NCI-H82 (cell line): Measurements from ENCODE around the gene TMEM255A.

Experiments
- DNase-seq: peaks from one replicate; lab custom pipeline; 2025; lab: John Stamatoyannopoulos, UW

Gene TMEM255A

DNA sequence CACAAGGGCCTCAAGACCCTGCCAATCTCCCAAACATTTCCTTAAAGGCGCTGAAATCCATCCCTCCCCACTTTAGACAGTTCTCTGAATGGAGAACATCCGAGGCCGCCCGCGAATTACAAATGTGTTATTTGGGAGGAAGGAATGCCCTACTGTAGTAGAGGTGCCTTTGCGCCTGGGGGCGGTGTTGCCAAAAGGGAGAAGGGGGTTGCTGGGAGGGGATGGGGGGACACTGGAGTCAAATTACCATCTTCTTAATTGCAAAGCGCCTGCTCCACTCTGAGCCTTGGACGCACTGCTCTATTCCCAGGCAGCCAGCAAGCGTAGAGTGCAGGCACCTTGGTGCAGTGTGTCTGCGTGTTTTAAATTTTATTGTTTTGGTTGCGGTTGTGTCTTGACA, 2.7 kb downstream of the TMEM255A start:
- DNase-seq, result peak; percentile 83

GRCh38 chrX:120306630-120307029, 4.6 kb downstream of the TMEM255A start:
- DNase-seq, result no peak

DNA sequence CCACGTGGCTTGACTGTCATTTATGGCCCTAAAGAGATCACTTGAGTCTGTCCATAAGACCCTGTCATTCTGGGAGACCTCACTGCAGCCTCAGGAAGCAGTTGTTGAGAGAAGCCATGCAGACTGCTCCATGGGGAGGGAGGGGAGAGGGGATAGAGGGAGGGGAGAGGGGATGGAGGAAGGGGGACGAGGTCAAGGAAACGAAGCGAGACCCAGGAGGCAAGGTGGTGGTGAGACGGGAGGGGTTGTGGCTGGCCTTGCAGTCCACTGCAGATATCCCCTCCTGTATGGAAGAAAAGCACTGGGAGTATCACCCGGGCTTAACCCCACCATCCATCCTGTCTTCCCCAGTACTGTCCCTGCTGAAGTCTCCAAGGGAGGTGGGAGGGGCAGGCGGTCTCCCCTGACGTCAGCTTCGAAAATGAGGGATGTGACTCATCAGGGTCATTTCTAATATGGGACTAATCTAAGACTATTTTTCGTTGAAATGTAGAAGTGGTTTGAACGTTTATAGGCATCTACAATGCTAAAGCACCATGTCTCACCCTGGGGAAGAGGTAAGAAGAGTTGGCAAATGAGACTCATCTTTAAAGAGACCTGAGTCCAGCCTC, 5.6 kb downstream of the TMEM255A start:
- DNase-seq, result no peak

GRCh38 chrX:120304256-120304655, 7.0 kb downstream of the TMEM255A start:
- DNase-seq, result no peak

- peak; percentile 1 for DNase-seq
Measured at GRCh38 chrX:120302434-120302833, 8.8 kb downstream of the TMEM255A start.

DNA sequence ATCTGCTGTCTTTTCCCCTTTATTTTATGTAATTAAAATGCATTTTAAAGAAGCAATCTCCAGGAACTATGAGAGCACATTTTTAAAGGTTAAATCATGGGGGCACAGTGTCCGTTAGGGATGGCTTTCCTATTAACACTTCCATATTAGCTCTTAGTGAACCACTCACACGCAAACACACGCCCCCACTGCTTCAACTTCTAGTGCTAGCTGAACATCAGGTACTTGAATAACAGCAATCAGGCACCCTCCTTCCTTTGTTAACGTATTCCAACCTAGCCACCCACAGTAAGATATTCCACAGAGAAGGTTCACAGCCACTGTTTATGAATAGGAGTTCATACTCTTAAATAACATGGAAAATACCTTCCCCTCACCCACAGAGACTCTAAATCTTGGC, 9.3 kb downstream of the TMEM255A start:
- no peak for DNase-seq

GRCh38 chrX:120301497-120301896, 9.8 kb downstream of the TMEM255A start:
- no peak for DNase-seq

DNA sequence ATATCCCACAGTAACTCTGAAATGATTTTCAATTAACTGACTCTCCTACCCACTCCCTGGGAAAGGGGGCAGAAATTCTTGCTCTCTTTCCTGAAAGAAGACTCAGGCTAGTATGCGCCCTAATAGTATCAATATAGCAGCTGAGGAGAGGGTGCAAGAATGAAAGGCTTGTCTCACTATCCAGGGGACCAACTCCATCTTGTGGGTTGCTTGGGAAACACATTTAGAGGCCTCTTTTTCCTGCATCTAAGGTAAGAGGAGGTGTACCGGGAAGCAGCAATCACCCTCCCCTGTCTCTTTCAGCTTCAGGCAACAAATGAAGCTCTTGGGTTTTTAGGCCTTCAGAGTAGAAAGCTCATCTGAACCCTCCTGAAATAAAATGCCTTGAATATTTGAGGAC, 11.3 kb downstream of the TMEM255A start:
- DNase-seq, result peak; percentile 25

DNA sequence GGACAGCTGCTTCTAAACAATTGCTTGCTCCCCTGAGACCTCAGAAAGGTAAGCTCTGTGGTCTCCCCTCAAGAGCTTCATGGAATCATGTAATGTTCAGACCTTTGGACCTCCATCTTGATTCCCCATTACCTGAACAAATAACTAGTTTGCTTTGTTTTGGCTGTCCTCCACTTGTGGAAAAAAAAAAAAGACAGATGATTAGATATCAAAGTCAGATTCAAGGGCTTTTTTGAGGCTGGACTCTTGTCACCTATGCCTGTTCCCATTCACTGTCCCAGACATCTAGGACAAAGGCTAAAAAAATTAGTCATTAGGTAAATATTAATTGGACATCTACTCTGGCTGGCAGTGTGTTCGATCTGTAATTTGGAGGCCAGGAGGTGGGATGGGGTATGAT, 13.3 kb downstream of the TMEM255A start:
- DNase-seq, result no peak

GRCh38 chrX:120294651-120295050, 16.6 kb downstream of the TMEM255A start:
- no peak for DNase-seq

DNA sequence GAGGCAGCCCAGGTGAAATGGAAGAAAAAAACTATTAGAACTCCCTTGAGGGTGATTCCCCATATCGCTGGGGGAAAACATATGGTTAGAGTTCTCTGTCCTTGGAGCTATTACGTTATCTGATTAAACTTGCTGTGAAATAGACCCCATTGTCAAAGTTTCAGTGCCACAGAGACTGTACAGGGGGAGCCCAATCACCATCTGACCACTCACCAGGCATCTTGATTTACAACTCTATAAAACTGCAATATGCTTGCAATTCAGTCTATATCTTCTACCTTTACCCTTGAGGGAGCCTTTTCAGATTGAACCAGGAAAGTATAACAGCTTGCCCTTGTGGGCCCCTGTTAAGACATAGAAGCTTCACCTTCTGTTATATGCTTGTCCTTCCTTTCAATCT, 18.2 kb downstream of the TMEM255A start:
- DNase-seq, result peak; percentile 33

DNA sequence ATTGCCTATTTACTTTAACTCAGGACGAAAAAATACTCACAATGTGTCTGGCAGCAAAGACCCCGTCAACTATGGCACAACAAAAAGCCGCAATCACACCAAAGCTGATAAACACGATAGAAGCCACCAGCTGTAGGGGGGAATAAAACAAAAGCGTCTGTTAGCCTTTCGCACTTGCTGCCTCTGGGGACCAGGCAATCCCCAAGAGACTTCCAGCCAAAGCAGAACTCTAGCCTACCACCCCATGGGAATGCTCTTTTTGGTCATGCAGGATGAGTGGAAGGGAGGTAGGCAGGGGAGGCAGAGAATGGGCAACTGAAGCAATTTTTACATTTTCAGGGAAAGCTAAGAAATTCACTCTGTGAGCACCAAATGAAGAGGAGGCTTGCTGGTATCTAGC, 20.1 kb downstream of the TMEM255A start:
- peak; percentile 28 for DNase-seq

DNA sequence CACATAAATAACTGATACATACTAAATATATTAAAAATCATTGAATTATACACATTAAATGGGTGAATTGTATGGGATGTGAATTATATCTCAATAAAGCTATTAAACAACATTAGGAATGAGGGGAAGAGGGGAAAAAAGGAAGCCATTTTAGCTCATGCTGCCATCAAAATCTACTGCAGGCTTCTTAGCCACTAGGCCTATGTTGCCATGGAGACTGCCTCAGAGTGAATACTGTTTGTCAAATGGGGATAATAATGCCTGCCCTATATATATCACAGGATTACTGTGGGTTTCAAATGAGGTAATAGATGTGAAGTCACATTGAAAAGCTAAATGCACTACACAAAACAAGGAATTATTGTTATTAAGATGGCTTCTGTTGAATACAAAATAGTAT, 21.2 kb downstream of the TMEM255A start:
- peak; percentile 15 for DNase-seq

GRCh38 chrX:120287513-120288112, 23.6 kb downstream of the TMEM255A start:
- DNase-seq, result no peak

- no peak for DNase-seq
Measured at GRCh38 chrX:120286733-120287512, 24.3 kb downstream of the TMEM255A start.

GRCh38 chrX:120282697-120283096, 28.6 kb downstream of the TMEM255A start:
- no peak for DNase-seq

DNA sequence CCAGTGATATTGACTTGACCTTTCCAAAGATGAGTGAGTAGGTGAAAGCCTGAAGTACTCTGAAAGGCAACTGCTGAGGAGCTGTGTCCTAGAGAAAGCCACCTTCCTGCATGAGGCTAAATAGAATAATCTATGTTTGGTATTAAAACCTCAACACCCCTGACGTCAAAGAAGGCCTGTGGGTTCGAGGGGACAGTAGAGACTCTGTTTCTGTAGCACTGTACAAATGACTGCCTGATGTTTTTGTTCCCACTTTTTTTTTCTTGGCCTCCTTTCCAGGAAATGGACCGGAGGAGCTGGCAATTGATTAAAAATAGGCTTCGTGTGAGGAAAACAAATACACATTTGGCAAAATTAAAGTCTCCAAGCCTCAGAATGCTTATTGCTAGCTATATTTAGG, 29.5 kb downstream of the TMEM255A start:
- no peak for DNase-seq

DNA sequence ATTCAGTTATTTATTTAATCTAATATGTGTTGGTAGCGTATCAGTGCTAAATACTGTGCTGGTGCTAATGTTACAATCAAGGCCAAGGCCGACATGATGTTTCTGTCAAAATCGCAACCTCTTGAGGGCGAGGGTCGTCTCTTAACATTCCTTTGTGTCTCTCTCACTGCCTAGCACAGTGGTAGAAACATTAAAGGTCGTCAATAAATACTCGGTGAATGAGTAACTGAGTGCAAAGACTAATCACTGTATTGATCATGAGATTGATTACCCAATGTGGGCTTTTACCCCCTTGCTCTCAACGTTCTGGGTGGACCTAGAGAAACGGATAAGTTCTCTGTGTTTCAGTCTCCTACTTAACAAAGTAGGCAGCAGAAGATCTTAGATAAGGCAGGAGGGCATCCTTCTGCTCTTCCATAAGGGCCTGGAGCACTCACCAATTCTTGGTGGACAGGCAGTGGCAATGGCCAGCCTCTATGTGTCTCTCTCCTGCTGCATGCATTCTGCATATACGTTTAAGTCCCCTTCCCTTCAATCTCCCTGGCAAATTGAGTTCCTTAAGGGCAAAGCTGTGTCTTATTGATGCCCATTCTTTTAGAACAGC, 30.1 kb downstream of the TMEM255A start:
- DNase-seq, result no peak

DNA sequence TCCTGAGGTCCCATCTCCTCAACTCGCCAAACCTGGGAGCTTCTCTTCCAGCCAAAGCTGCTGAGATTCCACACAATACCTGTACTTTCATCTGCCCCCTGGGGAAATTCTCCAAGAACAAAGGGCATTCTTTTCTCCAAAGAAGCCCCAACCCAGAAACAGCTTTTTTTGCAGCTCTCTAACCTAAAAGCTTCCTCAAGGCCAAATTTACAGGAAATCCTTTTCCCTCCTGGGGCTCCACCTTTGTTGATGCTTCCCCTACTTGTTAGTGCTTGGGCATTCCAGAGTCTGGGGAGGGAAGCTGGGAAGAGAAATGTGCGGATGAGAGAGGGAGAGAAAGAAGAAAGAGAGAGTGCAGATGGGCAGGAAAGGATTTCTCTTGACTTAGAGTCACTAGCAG, 36.3 kb downstream of the TMEM255A start:
- DNase-seq, result no peak

DNA sequence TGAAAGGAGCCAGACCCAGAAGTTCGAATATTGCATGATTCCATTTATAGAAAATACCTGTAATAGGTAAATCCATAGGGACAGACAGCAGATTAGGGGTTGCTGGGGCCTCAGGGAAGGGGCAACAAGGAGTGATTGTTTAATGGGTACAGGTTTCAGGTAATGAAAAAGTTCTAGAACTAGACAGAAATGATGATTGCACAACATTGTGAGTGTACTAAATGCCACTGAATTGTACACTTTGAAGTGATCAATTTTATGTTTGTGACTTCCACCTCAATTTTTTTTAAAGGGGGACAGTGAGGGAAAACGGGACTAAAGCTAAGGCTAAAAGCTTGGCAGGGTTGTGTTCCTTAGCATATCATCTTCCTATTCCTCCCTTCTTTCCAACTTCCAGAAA, 37.1 kb downstream of the TMEM255A start:
- DNase-seq, result no peak

GRCh38 chrX:120271218-120271617, 40.0 kb downstream of the TMEM255A start:
- no peak for DNase-seq

- no peak for DNase-seq
Measured at GRCh38 chrX:120270567-120270966, 40.7 kb downstream of the TMEM255A start.
